GM23338 (cell line): Measurements from ENCODE around the gene SYT5. TPM values are rescaled to one million over a fixed set of nuclear protein-coding genes. Genes with fewer than 3 reads are reported as not detected.
A peak's percentile ranks its signal among the peaks of the same experiment; 100 is the strongest.

Experiments used
- ATAC-seq: fragments of 200-7000 bp; cut with Tn5 transposase; 3 replicates; pipeline ENCODE4 v1.9.1; 2020
- DNase-seq: peaks from one replicate; pipeline ENCODE4 v3.0.0-alpha.2; 2015; ENCODE audit warnings: low spot score
- H2AFZ ChIP-seq: fragments of 200-600 bp; sonication (generic); 2 replicates; pipeline ENCODE4 v1.8.0; 2016; ENCODE audit warnings: antibody characterized with exemption, mild to moderate bottlenecking, moderate library complexity
- H3F3A ChIP-seq: fragments of 200-600 bp; sonication (generic); replicated peaks from 2 replicates; pipeline ENCODE4 v1.8.0; 2017; ENCODE audit warnings: antibody characterized with exemption, mixed run types, low read depth
- H3K27ac ChIP-seq: fragments of 200-600 bp; sonication (generic); 2 replicates; pipeline ENCODE4 v1.6.1; 2016; ENCODE audit warnings: low read depth
- H3K27me3 ChIP-seq: fragments of 200-600 bp; sonication (generic); 2 replicates; pipeline ENCODE4 v1.8.0; 2016; ENCODE audit warnings: mild to moderate bottlenecking, mixed run types, moderate library complexity; ENCODE audit not compliant: insufficient read depth
- H3K36me3 ChIP-seq: fragments of 200-600 bp; sonication (generic); 2 replicates; pipeline ENCODE4 v1.8.0; 2016; ENCODE audit warnings: mild to moderate bottlenecking; ENCODE audit not compliant: insufficient read depth
- H3K4me1 ChIP-seq: fragments of 200-600 bp; sonication (generic); 2 replicates; pipeline ENCODE4 v1.8.0; 2016; ENCODE audit warnings: mild to moderate bottlenecking, moderate library complexity; ENCODE audit not compliant: insufficient read depth
- H3K4me2 ChIP-seq: fragments of 200-600 bp; sonication (generic); 2 replicates; pipeline ENCODE4 v1.7.1; 2017; ENCODE audit warnings: mixed run types
- H3K4me3 ChIP-seq: fragments of 200-600 bp; sonication (generic); 2 replicates; pipeline ENCODE4 v1.6.1; 2016; ENCODE audit warnings: mixed run types
- H3K79me2 ChIP-seq: fragments of 200-600 bp; sonication (generic); replicated peaks from 2 replicates; pipeline ENCODE4 v1.8.0; 2017; ENCODE audit warnings: mild to moderate bottlenecking; ENCODE audit not compliant: insufficient read depth
- H3K9me2 ChIP-seq: fragments of 200-600 bp; sonication (generic); 2 replicates; pipeline ENCODE4 v1.8.0; 2017; ENCODE audit not compliant: insufficient read depth
- H4K20me1 ChIP-seq: fragments of 200-600 bp; sonication (generic); replicated peaks from 2 replicates; pipeline ENCODE4 v1.8.0; 2017; ENCODE audit warnings: mild to moderate bottlenecking; ENCODE audit not compliant: insufficient read depth
- H3K27ac Mint-ChIP-seq: 2 replicates; pipeline ENCODE4 v1.8.0; 2020; ENCODE audit warnings: inconsistent platforms, mild to moderate bottlenecking, moderate library complexity, mixed read lengths
- H3K27me3 Mint-ChIP-seq: 3 replicates; pipeline ENCODE4 v1.8.0; 2022; ENCODE audit warnings: low read depth, mild to moderate bottlenecking, moderate library complexity, mixed read lengths, inconsistent platforms; ENCODE audit not compliant: insufficient read depth, poor library complexity
- H3K36me3 Mint-ChIP-seq: 3 replicates; pipeline ENCODE4 v1.8.0; 2021; ENCODE audit warnings: low read depth, mild to moderate bottlenecking, inconsistent platforms, moderate library complexity, mixed read lengths
- H3K4me1 Mint-ChIP-seq: 3 replicates; pipeline ENCODE4 v1.8.0; 2020; ENCODE audit warnings: mild to moderate bottlenecking, inconsistent platforms, mixed read lengths
- H3K4me3 Mint-ChIP-seq: 3 replicates; pipeline ENCODE4 v1.8.0; 2021; ENCODE audit warnings: moderate library complexity, mild to moderate bottlenecking, inconsistent platforms, mixed read lengths
- H3K9me3 Mint-ChIP-seq: 3 replicates; pipeline ENCODE4 v1.8.0; 2020; ENCODE audit warnings: moderate library complexity, mild to moderate bottlenecking, inconsistent platforms, mixed read lengths
- CREB1 ChIP-seq: fragments of 250-450 bp; sonication (Bioruptor Pico); IDR thresholded peaks from 2 replicates; pipeline ENCODE4 v1.5.0; 2020; ENCODE audit warnings: low read depth, mild to moderate bottlenecking, moderate library complexity
- ETS1 ChIP-seq: IDR thresholded peaks from 2 replicates; pipeline ENCODE4 v1.6.1; 2016; ENCODE audit warnings: antibody characterized with exemption
- POLR2AphosphoS5 ChIP-seq: IDR thresholded peaks from 2 replicates; pipeline ENCODE4 v1.6.1; 2016; ENCODE audit warnings: antibody characterized with exemption, low read depth
- STAT1 ChIP-seq: IDR thresholded peaks from one replicate; pipeline ENCODE4 v1.6.1; 2016; ENCODE audit warnings: antibody characterized with exemption; ENCODE audit not compliant: unreplicated experiment
- ZNF114 ChIP-seq: fragments of 250-450 bp; sonication (Bioruptor Pico); IDR thresholded peaks from 2 replicates; pipeline ENCODE4 v1.5.0; 2020; ENCODE audit warnings: mild to moderate bottlenecking, moderate library complexity
- ZNF462 ChIP-seq: fragments of 250-450 bp; sonication (Bioruptor Pico); IDR thresholded peaks from 2 replicates; pipeline ENCODE4 v1.5.0; 2020; ENCODE audit warnings: mild to moderate bottlenecking, moderate library complexity
- polyA plus RNA-seq: library from polyadenylated mRNA; unstranded; fragments of >200 nt; fragmentation: Nextera tagmentation; extraction: Ambion mirVana; gene quantifications from 2 replicates; pipeline ENCODE4 v1.2.1, GENCODE V29; 2016
- total RNA-seq: library from RNA; depleted of rRNA; stranded (reverse); fragments of >200 nt; shearing (Covaris generic); gene quantifications from 2 replicates; pipeline ENCODE4 v1.2.3, GENCODE V29; 2014

SYT5 gene
- total and polyA plus RNA-seq, 2 experiments from 2014 or later: 2.1 to 4.7 TPM

- peak within 1 kb of the TSS; percentile 65 for H3K4me3 Mint-ChIP-seq
- H3K27ac Mint-ChIP-seq: 0 out of 2 replicates have a peak within 1 kb of the TSS, but pooled peaks have one; percentile 4
- Histone ChIP-seq H3K27ac (0 out of 2 replicates have a peak within 1 kb of the TSS, but pooled peaks have one; percentile 32), H2AFZ (peak within 1 kb of the TSS; percentile 18; the same call in 1 of the 2 replicates), H4K20me1 (no peaks in the 10 kb centered on the region; the same call in 1 of the 2 replicates), H3K9me2 (no peaks in the 10 kb centered on the region), H3K4me2 (peak within 1 kb of the TSS; percentile 84), H3K4me1 (peaks cover 25% of the 10 kb centered on the region), H3K79me2 (no peaks in the 10 kb centered on the region), H3K4me3 (peak within 1 kb of the TSS; percentile 56), H3F3A (peaks cover 14% of the 10 kb centered on the region; the same call in 1 of the 2 replicates), H3K36me3 (no peaks in the 10 kb centered on the region; the same call in 1 of the 2 replicates), H3K27me3 (peaks cover 9% of the 10 kb centered on the region; the same call in 1 of the 2 replicates)
- H3K36me3 Mint-ChIP-seq: peaks cover 35% of the 10 kb centered on the region
- peak; percentile 37 for ATAC-seq
- TF ChIP-seq ETS1 (no peak), POLR2AphosphoS5 (no peak), ZNF114 (CRISPR knock-in tag) (no peak), ZNF462 (no peak), STAT1 (no peak), CREB1 (CRISPR knock-in tag) (no peak)
- DNase-seq: peak; percentile 83
- peaks cover 5% of the 10 kb centered on the region for H3K9me3 Mint-ChIP-seq
- peaks cover 19% of the 10 kb centered on the region for H3K27me3 Mint-ChIP-seq
- peaks cover 36% of the 10 kb centered on the region for H3K4me1 Mint-ChIP-seq
Observed at GRCh38 chr19:55149078-55150003, 30.7 kb downstream of the SYT5 start, which contains the start of gene TNNT1. Gene TNNT1 (minus strand): TSS chr19:55149206. CDS start chr19:55147157, 2,049 bp downstream.
